SU-DHL-6 (cell line): ENCODE data around the gene EEFSEC.

ENCODE experiments used
- H2AFZ ChIP-seq: fragments of 200-600 bp; sonication (generic); 2 replicates; pipeline ENCODE4 v1.6.1; 2014; ENCODE audit warnings: low read depth, mild to moderate bottlenecking, moderate library complexity, mixed read lengths, antibody characterized with exemption, low read length; ENCODE audit not compliant: severe bottlenecking
- H3F3A ChIP-seq: fragments of 200-600 bp; shearing (Covaris generic); 2 replicates; pipeline ENCODE4 v1.6.0; 2016; ENCODE audit warnings: antibody characterized with exemption, mild to moderate bottlenecking; ENCODE audit not compliant: insufficient read depth
- H3K27ac ChIP-seq: fragments of 200-600 bp; sonication (generic); 2 replicates; pipeline ENCODE4 v1.5.1; 2016; ENCODE audit warnings: low read depth, mild to moderate bottlenecking, low read length, moderate library complexity, mixed read lengths
- H3K27me3 ChIP-seq: fragments of 200-600 bp; sonication (generic), shearing (Covaris generic); 2 replicates; pipeline ENCODE4 v1.6.0; 2014; ENCODE audit warnings: mild to moderate bottlenecking, low read length
- H3K36me3 ChIP-seq: fragments of 200-600 bp; sonication (generic); 2 replicates; pipeline ENCODE4 v1.6.1; 2014; ENCODE audit warnings: mild to moderate bottlenecking, low read length, mixed read lengths
- H3K4me2 ChIP-seq: fragments of 300-600, 200-600 bp; shearing (Covaris generic), sonication (generic); 2 replicates; pipeline ENCODE4 v1.6.0; 2014; ENCODE audit warnings: low read length, low read depth, mild to moderate bottlenecking; ENCODE audit not compliant: poor library complexity, severe bottlenecking
- H3K4me3 ChIP-seq: fragments of 200-600 bp; sonication (generic); 2 replicates; pipeline ENCODE4 v1.5.1; 2014; ENCODE audit warnings: antibody characterized with exemption, low read length, mild to moderate bottlenecking, mixed read lengths; ENCODE audit not compliant: insufficient read depth, poor library complexity, severe bottlenecking
- H3K79me2 ChIP-seq: fragments of 200-600 bp; sonication (generic); 2 replicates; pipeline ENCODE4 v1.6.1; 2014; ENCODE audit warnings: mild to moderate bottlenecking, low read length, moderate library complexity; ENCODE audit not compliant: insufficient read depth
- H3K9ac ChIP-seq: fragments of 200-600 bp; sonication (generic); 2 replicates; pipeline ENCODE4 v1.7.0; 2014; ENCODE audit warnings: mild to moderate bottlenecking, low read length
- H3K9me2 ChIP-seq: fragments of 200-600 bp; sonication (generic); replicated peaks from 2 replicates; pipeline ENCODE4 v1.6.1; 2014; ENCODE audit warnings: low read length; ENCODE audit not compliant: insufficient read depth
- H3K9me3 ChIP-seq: fragments of 200-600 bp; sonication (generic); 2 replicates; pipeline ENCODE4 v1.6.1; 2014; ENCODE audit warnings: low read length, mixed read lengths; ENCODE audit not compliant: insufficient read depth
- H4K20me1 ChIP-seq: fragments of 200-600 bp; sonication (generic); 2 replicates; pipeline ENCODE4 v1.6.1; 2014; ENCODE audit warnings: low read depth, mild to moderate bottlenecking, antibody characterized with exemption, low read length, moderate library complexity, mixed read lengths
- CTCF ChIP-seq: fragments of 200-600 bp; sonication (generic); IDR thresholded peaks from one replicate; pipeline ENCODE4 v1.5.1; 2017; ENCODE audit warnings: antibody characterized with exemption, mild to moderate bottlenecking, low read length, moderate library complexity; ENCODE audit not compliant: insufficient read depth, poor library complexity, severe bottlenecking
- EZH2phosphoT487 ChIP-seq: fragments of 200-600 bp; sonication (generic), shearing (Covaris generic); conservative IDR thresholded peaks from 2 replicates; pipeline ENCODE4 v1.6.1; 2018; ENCODE audit warnings: mild to moderate bottlenecking, antibody characterized with exemption, low read length, moderate library complexity, mixed read lengths

The EEFSEC gene

GRCh38 chr3:128415773-128416577 is 262.7 kb downstream of the EEFSEC start:
- H3F3A ChIP-seq: no peaks in the 10 kb centered on the region
- H3K36me3 ChIP-seq: no peaks in the 10 kb centered on the region
- no peak overlapping the region for H3K4me3 ChIP-seq
- H3K27me3 ChIP-seq: no peaks in the 10 kb centered on the region
- no peak overlapping the region for H3K27ac ChIP-seq
- no peak for TF ChIP-seq EZH2phosphoT487
- no peak overlapping the region for H3K4me2 ChIP-seq
- no peaks in the 10 kb centered on the region for H3K9me3 ChIP-seq
- H3K79me2 ChIP-seq: no peaks in the 10 kb centered on the region
- H2AFZ ChIP-seq: no peak overlapping the region
- no peak overlapping the region for H3K9ac ChIP-seq
- H4K20me1 ChIP-seq: no peaks in the 10 kb centered on the region; the same call in 1 of the 2 replicates
- no peaks in the 10 kb centered on the region for H3K9me2 ChIP-seq

GRCh38 chr3:128416578-128417211 is 263.4 kb downstream of the EEFSEC start:
- TF ChIP-seq CTCF: no peak
- TF ChIP-seq EZH2phosphoT487: no peak
- no peaks in the 10 kb centered on the region for H3K9me2 ChIP-seq
- H3K4me2 ChIP-seq: no peak overlapping the region
- no peaks in the 10 kb centered on the region for H3K27me3 ChIP-seq
- H3K79me2 ChIP-seq: no peaks in the 10 kb centered on the region
- no peaks in the 10 kb centered on the region; the same call in 1 of the 2 replicates for H4K20me1 ChIP-seq
- no peak overlapping the region for H3K27ac ChIP-seq
- H3K9ac ChIP-seq: no peak overlapping the region
- H3K4me3 ChIP-seq: no peak overlapping the region
- H2AFZ ChIP-seq: no peak overlapping the region
- no peaks in the 10 kb centered on the region for H3K36me3 ChIP-seq
- no peaks in the 10 kb centered on the region for H3F3A ChIP-seq
- H3K9me3 ChIP-seq: no peaks in the 10 kb centered on the region

- Histone ChIP-seq H3K27ac (no peak overlapping the region), H4K20me1 (no peaks in the 10 kb centered on the region)
These were observed 265.6 kb downstream of the EEFSEC start for GRCh38 chr3:128418900-128419299.

More at GRCh38 chr3:128418900-128419299, 265.6 kb downstream of the EEFSEC start:
- Histone ChIP-seq H3K27me3 (no peaks in the 10 kb centered on the region), H3F3A (no peaks in the 10 kb centered on the region), H3K9ac (no peak overlapping the region), H3K9me3 (no peaks in the 10 kb centered on the region), H3K4me2 (no peak overlapping the region), H3K9me2 (no peaks in the 10 kb centered on the region), H3K4me3 (no peak overlapping the region), H3K79me2 (no peaks in the 10 kb centered on the region), H2AFZ (no peak overlapping the region), H3K36me3 (no peaks in the 10 kb centered on the region)
- TF ChIP-seq CTCF (no peak), EZH2phosphoT487 (no peak)
